Suprapubic skin (tissue), 4 donors: ENCODE data around the gene ABCA9. TPM values are rescaled to one million over a fixed set of nuclear protein-coding genes. Genes with fewer than 3 reads are reported as not detected.

Experiments used
- DNase-seq, 2 donors: peaks; one replicate each; pipeline ENCODE4 v3.0.0-alpha.2; 2019; ENCODE audit warnings: low spot score in 2 of 2
- H3K27ac ChIP-seq: fragments of 200-600 bp; sonication (generic); one replicate; pipeline ENCODE4 v1.5.1; 2019
- H3K27me3 ChIP-seq: fragments of 200-600 bp; sonication (generic); one replicate; pipeline ENCODE4 v1.5.1; 2019
- H3K36me3 ChIP-seq: fragments of 200-600 bp; sonication (generic); one replicate; pipeline ENCODE4 v1.5.1; 2019
- H3K4me1 ChIP-seq: fragments of 200-600 bp; sonication (generic); one replicate; pipeline ENCODE4 v1.5.1; 2019
- H3K4me3 ChIP-seq: fragments of 200-600 bp; sonication (generic); one replicate; pipeline ENCODE4 v1.5.1; 2019; ENCODE audit warnings: mild to moderate bottlenecking
- H3K9me3 ChIP-seq: fragments of 200-600 bp; sonication (generic); one replicate; pipeline ENCODE4 v1.5.1; 2019
- CTCF ChIP-seq, 2 donors: fragments of 200-600 bp in 1 of 2; fragments of 450-650 bp in 1 of 2; sonication (generic) in 1 of 2; IDR thresholded peaks; one replicate each; pipeline ENCODE4 v1.5.1; 2016 to 2019; ENCODE audit warnings: antibody characterized with exemption in 2 of 2, mild to moderate bottlenecking in 1 of 2, moderate library complexity in 1 of 2
- EP300 ChIP-seq: sonication (generic); formaldehyde crosslinking; IDR thresholded peaks from one replicate; pipeline ENCODE4 v1.6.1; 2017; ENCODE audit warnings: antibody characterized with exemption
- POLR2A ChIP-seq, 2 donors: fragments of 450-650 bp; IDR thresholded peaks; one replicate each; pipeline ENCODE4 v1.6.1; 2017; ENCODE audit warnings: antibody characterized with exemption in 2 of 2, mild to moderate bottlenecking in 2 of 2, moderate library complexity in 2 of 2
- POLR2AphosphoS5 ChIP-seq, 3 donors: sonication (generic); formaldehyde crosslinking; IDR thresholded peaks; one replicate each; pipeline ENCODE4 v1.6.1; 2017; ENCODE audit warnings: antibody characterized with exemption in 3 of 3
- WGBS: methylation state at CpG from one replicate; pipeline ENCODE4 v1.1.5; 2018; 5-methylcytosine and 5-hydroxymethylcytosine counted together
- total RNA-seq, 4 donors: library from RNA; depleted of rRNA; stranded (reverse); fragments of >200 nt; gene quantifications; one replicate each; pipeline ENCODE4 v1.1.0, GENCODE V29; 2016

ABCA9 gene
- total RNA-seq, 4 donors from 2014 or later = 1.7 to 69.0 (median 6.0) TPM

GRCh38 chr17:69048634-69049033 is 12.1 kb downstream of the ABCA9 start:
- DNase-seq = no peak
- Histone ChIP-seq H3K27ac (no peak overlapping the region), H3K9me3 (no peaks in the 10 kb centered on the region), H3K27me3 (no peaks in the 10 kb centered on the region), H3K36me3 (peaks cover 10% of the 10 kb centered on the region), H3K4me3 (no peak overlapping the region), H3K4me1 (peaks cover 5% of the 10 kb centered on the region)
- WGBS = 76% methylated on average over 2 of the region's 2 CpGs
- TF ChIP-seq EP300 (no peak), POLR2A (IDR thresholded peaks at IDR 0.05) (no peak), POLR2AphosphoS5 (IDR thresholded peaks at IDR 0.05) (no peak), CTCF (IDR thresholded peaks at IDR 0.05) (no peak)

- TF ChIP-seq EP300 = no peak
- peak in 2 of 3 donors; percentile 80 to 89 for TF ChIP-seq POLR2AphosphoS5 (IDR thresholded peaks at IDR 0.05)
- DNase-seq = peak in 1 of 2 donors; percentile 71
These were observed 13.1 kb downstream of the ABCA9 start for GRCh38 chr17:69047368-69048263.

GRCh38 chr17:69046121-69046807 is 14.5 kb downstream of the ABCA9 start:
- Histone ChIP-seq H3K9me3 (no peaks in the 10 kb centered on the region), H3K36me3 (peaks cover 20% of the 10 kb centered on the region), H3K4me1 (peaks cover 5% of the 10 kb centered on the region), H3K27me3 (no peaks in the 10 kb centered on the region), H3K27ac (no peak overlapping the region), H3K4me3 (no peak overlapping the region)
- TF ChIP-seq POLR2AphosphoS5 (IDR thresholded peaks at IDR 0.05) (no peak), CTCF (IDR thresholded peaks at IDR 0.05) (no peak), POLR2A (IDR thresholded peaks at IDR 0.05) (no peak), EP300 (no peak)
- no peak for DNase-seq
- WGBS = 85% methylated on average over 4 of the region's 4 CpGs

More at GRCh38 chr17:69047368-69048263, 13.1 kb downstream of the ABCA9 start:
- Histone ChIP-seq H3K36me3 (peaks cover 20% of the 10 kb centered on the region), H3K27ac (peak overlapping the region; percentile 59), H3K9me3 (no peaks in the 10 kb centered on the region), H3K4me1 (peaks cover 5% of the 10 kb centered on the region), H3K27me3 (no peaks in the 10 kb centered on the region), H3K4me3 (no peak overlapping the region)
- WGBS = 54% methylated on average over 3 of the region's 3 CpGs

- no peaks in the 10 kb centered on the region for H3K9me3 ChIP-seq
- no peak overlapping the region for H3K27ac ChIP-seq
- no peaks in the 10 kb centered on the region for H3K27me3 ChIP-seq
- TF ChIP-seq POLR2A (IDR thresholded peaks at IDR 0.05) (no peak), CTCF (IDR thresholded peaks at IDR 0.05) (no peak), EP300 (no peak), POLR2AphosphoS5 (IDR thresholded peaks at IDR 0.05) (no peak)
- no peak for DNase-seq
- H3K36me3 ChIP-seq = peaks cover 20% of the 10 kb centered on the region
- peaks cover 3% of the 10 kb centered on the region for H3K4me1 ChIP-seq
- H3K4me3 ChIP-seq = no peak overlapping the region
- 97% methylated on average over 2 of the region's 2 CpGs for WGBS
These were observed 15.1 kb downstream of the ABCA9 start for GRCh38 chr17:69045646-69046045.

- Histone ChIP-seq H3K27ac (no peak overlapping the region), H3K4me3 (no peak overlapping the region), H3K4me1 (peaks cover 2% of the 10 kb centered on the region), H3K9me3 (no peaks in the 10 kb centered on the region), H3K27me3 (no peaks in the 10 kb centered on the region), H3K36me3 (peaks cover 20% of the 10 kb centered on the region)
- TF ChIP-seq CTCF (IDR thresholded peaks at IDR 0.05) (no peak), EP300 (no peak), POLR2AphosphoS5 (IDR thresholded peaks at IDR 0.05) (no peak), POLR2A (IDR thresholded peaks at IDR 0.05) (no peak)
- DNase-seq = no peak
- 93% methylated on average over 2 of the region's 2 CpGs for WGBS
These were observed 16.4 kb downstream of the ABCA9 start for GRCh38 chr17:69044371-69044770.
